ENCODE data around the gene STK39.

Gene STK39

GRCh38 chr2:168179592-168179991, 67.8 kb downstream of the STK39 start:
- Mint-ChIP-seq H3K27me3 (ENCODE audit: low read depth) (no peaks in the 10 kb centered on the region), H3K36me3 (ENCODE audit: low read depth) (peaks cover 36% of the 10 kb centered on the region), H3K4me3 (no peak overlapping the region), H3K27ac (no peak overlapping the region), H3K4me1 (ENCODE audit: low read depth) (peaks cover 75% of the 10 kb centered on the region), H3K9me3 (no peaks in the 10 kb centered on the region)
- no peak for DNase-seq (ENCODE audit: low spot score)

- Mint-ChIP-seq H3K36me3 (ENCODE audit: low read depth) (peaks cover 41% of the 10 kb centered on the region), H3K4me1 (ENCODE audit: low read depth) (peaks cover 74% of the 10 kb centered on the region), H3K4me3 (no peak overlapping the region), H3K9me3 (no peaks in the 10 kb centered on the region), H3K27ac (no peak overlapping the region), H3K27me3 (ENCODE audit: low read depth) (no peaks in the 10 kb centered on the region)
- DNase-seq (ENCODE audit: low spot score) = no peak
Measured at GRCh38 chr2:168178520-168179324, 68.7 kb downstream of the STK39 start.

- no peaks in the 10 kb centered on the region for H3K27me3 Mint-ChIP-seq (ENCODE audit: low read depth)
- H3K9me3 Mint-ChIP-seq = no peaks in the 10 kb centered on the region
- no peak for DNase-seq (ENCODE audit: low spot score)
- H3K36me3 Mint-ChIP-seq (ENCODE audit: low read depth) = peaks cover 35% of the 10 kb centered on the region
- peak overlapping the region; percentile 50 for H3K4me3 Mint-ChIP-seq
- peak overlapping the region; percentile 62 for H3K27ac Mint-ChIP-seq
- peaks cover 54% of the 10 kb centered on the region for H3K4me1 Mint-ChIP-seq (ENCODE audit: low read depth)
Measured at GRCh38 chr2:168176402-168176801, 71.0 kb downstream of the STK39 start.

GRCh38 chr2:168175469-168175868, 71.9 kb downstream of the STK39 start:
- H3K4me1 Mint-ChIP-seq (ENCODE audit: low read depth) = peaks cover 55% of the 10 kb centered on the region
- DNase-seq (ENCODE audit: low spot score) = no peak
- peaks cover 36% of the 10 kb centered on the region for H3K36me3 Mint-ChIP-seq (ENCODE audit: low read depth)
- H3K9me3 Mint-ChIP-seq = no peaks in the 10 kb centered on the region
- H3K27me3 Mint-ChIP-seq (ENCODE audit: low read depth) = no peaks in the 10 kb centered on the region
- no peak overlapping the region for H3K4me3 Mint-ChIP-seq
- H3K27ac Mint-ChIP-seq = no peak overlapping the region

- H3K4me1 Mint-ChIP-seq (ENCODE audit: low read depth) = peaks cover 62% of the 10 kb centered on the region
- peak overlapping the region; percentile 65 for H3K4me3 Mint-ChIP-seq
- DNase-seq (ENCODE audit: low spot score) = no peak
Measured at GRCh38 chr2:168174756-168175155, 72.6 kb downstream of the STK39 start.

GRCh38 chr2:168172071-168172470, 75.3 kb downstream of the STK39 start:
- Mint-ChIP-seq H3K4me3 (no peak overlapping the region), H3K27ac (no peak overlapping the region), H3K27me3 (ENCODE audit: low read depth) (no peaks in the 10 kb centered on the region), H3K36me3 (ENCODE audit: low read depth) (peaks cover 26% of the 10 kb centered on the region), H3K4me1 (ENCODE audit: low read depth) (peaks cover 54% of the 10 kb centered on the region), H3K9me3 (no peaks in the 10 kb centered on the region)
- no peak for DNase-seq (ENCODE audit: low spot score)

More at GRCh38 chr2:168174756-168175155, 72.6 kb downstream of the STK39 start:
- Mint-ChIP-seq H3K36me3 (ENCODE audit: low read depth) (peaks cover 35% of the 10 kb centered on the region), H3K9me3 (no peaks in the 10 kb centered on the region), H3K27ac (peak overlapping the region; percentile 71), H3K27me3 (ENCODE audit: low read depth) (no peaks in the 10 kb centered on the region)

GRCh38 chr2:168171059-168171762, 76.2 kb downstream of the STK39 start:
- Mint-ChIP-seq H3K4me1 (ENCODE audit: low read depth) (peaks cover 55% of the 10 kb centered on the region), H3K9me3 (no peaks in the 10 kb centered on the region), H3K27ac (no peak overlapping the region), H3K36me3 (ENCODE audit: low read depth) (peaks cover 35% of the 10 kb centered on the region), H3K27me3 (ENCODE audit: low read depth) (no peaks in the 10 kb centered on the region), H3K4me3 (no peak overlapping the region)
- DNase-seq (ENCODE audit: low spot score) = no peak

- Mint-ChIP-seq H3K27ac (no peak overlapping the region), H3K4me1 (ENCODE audit: low read depth) (peaks cover 44% of the 10 kb centered on the region), H3K9me3 (no peaks in the 10 kb centered on the region), H3K27me3 (ENCODE audit: low read depth) (no peaks in the 10 kb centered on the region), H3K4me3 (no peak overlapping the region), H3K36me3 (ENCODE audit: low read depth) (peaks cover 36% of the 10 kb centered on the region)
- DNase-seq (ENCODE audit: low spot score) = no peak
Measured at GRCh38 chr2:168169097-168169745, 78.2 kb downstream of the STK39 start.

- H3K27ac Mint-ChIP-seq = no peak overlapping the region
- no peaks in the 10 kb centered on the region for H3K27me3 Mint-ChIP-seq (ENCODE audit: low read depth)
- H3K4me3 Mint-ChIP-seq = no peak overlapping the region
- no peaks in the 10 kb centered on the region for H3K9me3 Mint-ChIP-seq
- no peak for DNase-seq (ENCODE audit: low spot score)
- peaks cover 37% of the 10 kb centered on the region for H3K4me1 Mint-ChIP-seq (ENCODE audit: low read depth)
- H3K36me3 Mint-ChIP-seq (ENCODE audit: low read depth) = peaks cover 38% of the 10 kb centered on the region
Measured at GRCh38 chr2:168167511-168168263, 79.7 kb downstream of the STK39 start.

- Mint-ChIP-seq H3K27me3 (ENCODE audit: low read depth) (no peaks in the 10 kb centered on the region), H3K36me3 (ENCODE audit: low read depth) (peaks cover 38% of the 10 kb centered on the region), H3K9me3 (no peaks in the 10 kb centered on the region), H3K4me3 (peak overlapping the region; percentile 1), H3K4me1 (ENCODE audit: low read depth) (peaks cover 37% of the 10 kb centered on the region), H3K27ac (peak overlapping the region; percentile 16)
- peak; percentile 47 for DNase-seq (ENCODE audit: low spot score)
Measured at GRCh38 chr2:168166902-168167510, 80.4 kb downstream of the STK39 start.

GRCh38 chr2:168165985-168166901, 81.2 kb downstream of the STK39 start:
- DNase-seq (ENCODE audit: low spot score) = no peak
- Mint-ChIP-seq H3K27me3 (ENCODE audit: low read depth) (no peaks in the 10 kb centered on the region), H3K27ac (peak overlapping the region; percentile 49), H3K4me1 (ENCODE audit: low read depth) (peaks cover 37% of the 10 kb centered on the region), H3K4me3 (peak overlapping the region; percentile 1), H3K9me3 (no peaks in the 10 kb centered on the region), H3K36me3 (ENCODE audit: low read depth) (peaks cover 38% of the 10 kb centered on the region)

GRCh38 chr2:168165397-168165796, 82.0 kb downstream of the STK39 start:
- no peaks in the 10 kb centered on the region for H3K27me3 Mint-ChIP-seq (ENCODE audit: low read depth)
- peaks cover 37% of the 10 kb centered on the region for H3K36me3 Mint-ChIP-seq (ENCODE audit: low read depth)
- H3K4me1 Mint-ChIP-seq (ENCODE audit: low read depth) = peaks cover 36% of the 10 kb centered on the region
- no peak for DNase-seq (ENCODE audit: low spot score)
- H3K27ac Mint-ChIP-seq = no peak overlapping the region
- no peak overlapping the region for H3K4me3 Mint-ChIP-seq
- H3K9me3 Mint-ChIP-seq = no peaks in the 10 kb centered on the region
